K562 (cell line): ENCODE results near the gene MTERF4. TPM values are rescaled to one million over a fixed set of nuclear protein-coding genes. Genes with fewer than 3 reads are reported as not detected.

Experiments
- BRCA1 ChIP-seq, 2 experiments: fragments of 450-650 bp in 1 of 2; sonication (generic) in 1 of 2; formaldehyde crosslinking in 1 of 2; IDR thresholded peaks; 2 replicates each; pipeline versions ENCODE4 v1.5.0 to v1.6.1; 2017 to 2020; ENCODE audit warnings: mild to moderate bottlenecking in 1 of 2, missing genetic modification reagents in 1 of 2
- DMBX1 ChIP-seq: fragments of 250-450 bp; sonication (Bioruptor Pico); IDR thresholded peaks from 2 replicates; pipeline ENCODE4 v1.8.0; 2022; ENCODE audit warnings: inconsistent platforms, mild to moderate bottlenecking, moderate library complexity, borderline replicate concordance
- HDAC6 ChIP-seq: IDR thresholded peaks from 2 replicates; pipeline ENCODE4 v1.6.1; 2012; ENCODE audit warnings: low read depth, mild to moderate bottlenecking, control low read depth, inconsistent platforms, low read length, moderate library complexity
- L3MBTL2 ChIP-seq: fragments of 450-650 bp; IDR thresholded peaks from 2 replicates; pipeline ENCODE4 v1.6.1; 2016; ENCODE audit warnings: mild to moderate bottlenecking, moderate library complexity
- RBM14 ChIP-seq: fragments of 200-400 bp; formaldehyde crosslinking; IDR thresholded peaks from 2 replicates; pipeline ENCODE4 v1.6.1; 2018; ENCODE audit warnings: low read depth, mild to moderate bottlenecking, low read length, moderate library complexity, borderline replicate concordance; ENCODE audit not compliant: insufficient read depth
- RNF2 ChIP-seq: sonication (generic); IDR thresholded peaks from 2 replicates; pipeline ENCODE4 v1.6.1; 2016
- SLC30A9 ChIP-seq: fragments of 250-450 bp; sonication (Bioruptor Pico); IDR thresholded peaks from 2 replicates; pipeline ENCODE4 v1.8.0; 2022; ENCODE audit warnings: mild to moderate bottlenecking, moderate library complexity
- SP1 ChIP-seq: sonication (generic); formaldehyde crosslinking; IDR thresholded peaks from 2 replicates; pipeline ENCODE4 v1.8.1; 2022; ENCODE audit warnings: mild to moderate bottlenecking, missing genetic modification reagents
- TAL1 ChIP-seq: fragments of 450-650 bp; IDR thresholded peaks from 2 replicates; pipeline ENCODE4 v1.6.1; 2016; ENCODE audit warnings: mild to moderate bottlenecking
- TCF7L2 ChIP-seq: fragments of 150-350 bp; IDR thresholded peaks from 2 replicates; pipeline ENCODE4 v1.6.1; 2016; ENCODE audit warnings: low read depth, mild to moderate bottlenecking, low read length, moderate library complexity
- ZBTB7A ChIP-seq: IDR thresholded peaks from 2 replicates; pipeline ENCODE4 v1.6.1; 2011; ENCODE audit warnings: low read depth, mild to moderate bottlenecking, low read length, moderate library complexity, borderline replicate concordance; ENCODE audit not compliant: control insufficient read depth
- ZNF133 ChIP-seq: fragments of 250-450 bp; sonication (Bioruptor Pico); IDR thresholded peaks from 2 replicates; pipeline ENCODE4 v1.4.0; 2020; ENCODE audit warnings: mild to moderate bottlenecking
- ZNF274 ChIP-seq: IDR thresholded peaks from 2 replicates; pipeline ENCODE4 v1.6.1; 2011; ENCODE audit warnings: low read depth, mild to moderate bottlenecking, low read length, moderate library complexity, borderline replicate concordance
- polyA plus RNA-seq, 8 experiments: library from polyadenylated mRNA; depleted of rRNA in 4 of 8; stranded (reverse) in 5 of 8; unstranded in 3 of 8; fragments of >200 nt; fragmentation: Nextera tagmentation in 2 of 8; fragmentation: Illumina TruSeq in 1 of 8; extraction: Ambion mirVana in 2 of 8; extraction: Trizol in 1 of 8; gene quantifications; 2 replicates each; pipeline versions ENCODE4 v1.2.1 to v1.2.3, GENCODE V29; 2011 to 2014; ENCODE audit warnings: inconsistent platforms in 1 of 8, missing spikeins in 1 of 8
- total RNA-seq, 7 experiments: library from RNA; depleted of rRNA in 6 of 7; stranded (reverse); fragments of >200 nt in 6 of 7; fragmentation: Illumina TruSeq in 2 of 7; extraction: Trizol in 2 of 7; gene quantifications; 2 replicates each; pipeline versions ENCODE4 v1.2.1 to v1.2.3, GENCODE V29; 2011 to 2021; ENCODE audit warnings: low replicate concordance in 1 of 7
- TF ChIP-seq, protein P1 (sequence below): fragments of 450-650 bp; IDR thresholded peaks from 2 replicates; pipeline ENCODE4 v1.7.1; 2018; ENCODE audit warnings: mild to moderate bottlenecking, low read depth; ENCODE audit not compliant: partially characterized antibody
- TF ChIP-seq, protein P2 (sequence below), 2 experiments: fragments of 450-650 bp; formaldehyde crosslinking in 1 of 2; IDR thresholded peaks; 2 replicates each; pipeline versions ENCODE4 v1.4.0 to v1.6.1; 2014 to 2020; ENCODE audit warnings: mild to moderate bottlenecking in 2 of 2, borderline replicate concordance in 1 of 2, low read depth in 1 of 2
- TF ChIP-seq, protein P3 (sequence below): sonication (generic); formaldehyde crosslinking; IDR thresholded peaks from 2 replicates; pipeline ENCODE4 v1.8.0; 2022; ENCODE audit warnings: mild to moderate bottlenecking, missing genetic modification reagents

Gene MTERF4
- total and polyA plus RNA-seq, 9 of the 15 experiments (the other 6 are each of a cell fraction or from before 2014, with no cell fraction given): 15.3 to 29.6 (median 21.2) TPM

DNA sequence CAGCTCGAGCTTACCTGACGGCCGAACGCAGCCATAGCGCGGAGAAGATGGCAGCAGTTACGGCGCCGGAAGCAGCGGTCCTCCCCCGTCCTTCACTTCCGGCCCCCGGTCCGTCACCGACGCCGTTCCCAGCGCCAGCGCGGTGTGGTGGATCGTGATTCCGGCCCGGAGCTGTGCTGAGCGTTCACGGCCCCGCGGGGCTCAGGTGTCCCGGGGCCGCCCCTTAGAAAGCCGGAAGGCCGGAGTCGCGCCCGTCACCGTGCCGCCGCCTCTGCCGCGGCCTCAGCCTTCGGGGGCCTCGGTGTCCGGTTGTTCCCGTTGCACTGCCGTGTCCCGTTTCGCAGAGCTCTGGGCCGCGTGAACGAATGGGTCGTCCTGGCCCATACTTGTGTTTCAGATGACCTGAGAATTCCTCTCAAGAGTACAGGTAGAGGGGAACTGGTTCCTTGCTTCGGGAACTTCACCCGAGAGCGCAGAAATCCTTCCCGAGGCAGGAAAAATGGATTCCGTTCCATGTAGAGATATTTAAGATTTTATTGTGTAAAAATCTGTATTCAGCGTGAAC is at the start of gene MTERF4 (continued):
- TF ChIP-seq, protein P1, sequence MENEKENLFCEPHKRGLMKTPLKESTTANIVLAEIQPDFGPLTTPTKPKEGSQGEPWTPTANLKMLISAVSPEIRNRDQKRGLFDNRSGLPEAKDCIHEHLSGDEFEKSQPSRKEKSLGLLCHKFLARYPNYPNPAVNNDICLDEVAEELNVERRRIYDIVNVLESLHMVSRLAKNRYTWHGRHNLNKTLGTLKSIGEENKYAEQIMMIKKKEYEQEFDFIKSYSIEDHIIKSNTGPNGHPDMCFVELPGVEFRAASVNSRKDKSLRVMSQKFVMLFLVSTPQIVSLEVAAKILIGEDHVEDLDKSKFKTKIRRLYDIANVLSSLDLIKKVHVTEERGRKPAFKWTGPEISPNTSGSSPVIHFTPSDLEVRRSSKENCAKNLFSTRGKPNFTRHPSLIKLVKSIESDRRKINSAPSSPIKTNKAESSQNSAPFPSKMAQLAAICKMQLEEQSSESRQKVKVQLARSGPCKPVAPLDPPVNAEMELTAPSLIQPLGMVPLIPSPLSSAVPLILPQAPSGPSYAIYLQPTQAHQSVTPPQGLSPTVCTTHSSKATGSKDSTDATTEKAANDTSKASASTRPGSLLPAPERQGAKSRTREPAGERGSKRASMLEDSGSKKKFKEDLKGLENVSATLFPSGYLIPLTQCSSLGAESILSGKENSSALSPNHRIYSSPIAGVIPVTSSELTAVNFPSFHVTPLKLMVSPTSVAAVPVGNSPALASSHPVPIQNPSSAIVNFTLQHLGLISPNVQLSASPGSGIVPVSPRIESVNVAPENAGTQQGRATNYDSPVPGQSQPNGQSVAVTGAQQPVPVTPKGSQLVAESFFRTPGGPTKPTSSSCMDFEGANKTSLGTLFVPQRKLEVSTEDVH: peak; percentile 89
- no peak for TF ChIP-seq TCF7L2
- TF ChIP-seq L3MBTL2: peak; percentile 50
- no peak for TF ChIP-seq ZNF274
- no peak for TF ChIP-seq TAL1
- TF ChIP-seq RNF2: peak; percentile 61; the same call in 1 of the 2 replicates
- no peak for TF ChIP-seq SLC30A9 (CRISPR knock-in tag)
- peak; percentile 86 for TF ChIP-seq SP1 (CRISPR knock-in tag)
- TF ChIP-seq, protein P2, sequence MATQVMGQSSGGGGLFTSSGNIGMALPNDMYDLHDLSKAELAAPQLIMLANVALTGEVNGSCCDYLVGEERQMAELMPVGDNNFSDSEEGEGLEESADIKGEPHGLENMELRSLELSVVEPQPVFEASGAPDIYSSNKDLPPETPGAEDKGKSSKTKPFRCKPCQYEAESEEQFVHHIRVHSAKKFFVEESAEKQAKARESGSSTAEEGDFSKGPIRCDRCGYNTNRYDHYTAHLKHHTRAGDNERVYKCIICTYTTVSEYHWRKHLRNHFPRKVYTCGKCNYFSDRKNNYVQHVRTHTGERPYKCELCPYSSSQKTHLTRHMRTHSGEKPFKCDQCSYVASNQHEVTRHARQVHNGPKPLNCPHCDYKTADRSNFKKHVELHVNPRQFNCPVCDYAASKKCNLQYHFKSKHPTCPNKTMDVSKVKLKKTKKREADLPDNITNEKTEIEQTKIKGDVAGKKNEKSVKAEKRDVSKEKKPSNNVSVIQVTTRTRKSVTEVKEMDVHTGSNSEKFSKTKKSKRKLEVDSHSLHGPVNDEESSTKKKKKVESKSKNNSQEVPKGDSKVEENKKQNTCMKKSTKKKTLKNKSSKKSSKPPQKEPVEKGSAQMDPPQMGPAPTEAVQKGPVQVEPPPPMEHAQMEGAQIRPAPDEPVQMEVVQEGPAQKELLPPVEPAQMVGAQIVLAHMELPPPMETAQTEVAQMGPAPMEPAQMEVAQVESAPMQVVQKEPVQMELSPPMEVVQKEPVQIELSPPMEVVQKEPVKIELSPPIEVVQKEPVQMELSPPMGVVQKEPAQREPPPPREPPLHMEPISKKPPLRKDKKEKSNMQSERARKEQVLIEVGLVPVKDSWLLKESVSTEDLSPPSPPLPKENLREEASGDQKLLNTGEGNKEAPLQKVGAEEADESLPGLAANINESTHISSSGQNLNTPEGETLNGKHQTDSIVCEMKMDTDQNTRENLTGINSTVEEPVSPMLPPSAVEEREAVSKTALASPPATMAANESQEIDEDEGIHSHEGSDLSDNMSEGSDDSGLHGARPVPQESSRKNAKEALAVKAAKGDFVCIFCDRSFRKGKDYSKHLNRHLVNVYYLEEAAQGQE (IDR thresholded peaks at IDR 0.05; ENCODE audit: borderline replicate concordance): no peak
- TF ChIP-seq, protein P2 (CRISPR knock-in tag; IDR thresholded peaks at IDR 0.05; ENCODE audit: low read depth): no peak
- TF ChIP-seq, protein P3, sequence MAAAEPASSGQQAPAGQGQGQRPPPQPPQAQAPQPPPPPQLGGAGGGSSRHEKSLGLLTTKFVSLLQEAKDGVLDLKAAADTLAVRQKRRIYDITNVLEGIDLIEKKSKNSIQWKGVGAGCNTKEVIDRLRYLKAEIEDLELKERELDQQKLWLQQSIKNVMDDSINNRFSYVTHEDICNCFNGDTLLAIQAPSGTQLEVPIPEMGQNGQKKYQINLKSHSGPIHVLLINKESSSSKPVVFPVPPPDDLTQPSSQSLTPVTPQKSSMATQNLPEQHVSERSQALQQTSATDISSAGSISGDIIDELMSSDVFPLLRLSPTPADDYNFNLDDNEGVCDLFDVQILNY (CRISPR knock-in tag): no peak
- TF ChIP-seq ZBTB7A: peak; percentile 78; the same call in 1 of the 2 replicates
- no peak for TF ChIP-seq BRCA1 (IDR thresholded peaks at IDR 0.05)
- no peak for TF ChIP-seq BRCA1 (CRISPR knock-in tag; IDR thresholded peaks at IDR 0.05)
- no peak for TF ChIP-seq ZNF133 (CRISPR knock-in tag)
- TF ChIP-seq DMBX1 (CRISPR knock-in tag): no peak
- no peak for TF ChIP-seq RBM14
- no peak for TF ChIP-seq HDAC6
